Neural cell (in vitro differentiated cells): ENCODE measurements around the gene MARVELD1. TPM values are rescaled to one million over a fixed set of nuclear protein-coding genes. Genes with fewer than 3 reads are reported as not detected.

ENCODE experiments used
- H2AFZ ChIP-seq: fragments of 200-600, 300-800 bp; sonication (generic), shearing (Covaris generic); 2 replicates; pipeline ENCODE4 v1.6.0; 2014; ENCODE audit warnings: low read depth, mild to moderate bottlenecking, antibody characterized with exemption, low read length, moderate library complexity
- H3F3A ChIP-seq: fragments of 200-600 bp; shearing (Covaris generic); 2 replicates; pipeline ENCODE4 v1.6.1; 2016; ENCODE audit warnings: mild to moderate bottlenecking, moderate library complexity, mixed read lengths, antibody characterized with exemption, low read length; ENCODE audit not compliant: insufficient read depth, poor library complexity, severe bottlenecking
- H3K27ac ChIP-seq: fragments of 200-600, 300-800 bp; sonication (generic), shearing (Covaris generic); 2 replicates; pipeline ENCODE4 v1.5.1; 2014; ENCODE audit warnings: mild to moderate bottlenecking, low read length, moderate library complexity
- H3K27me3 ChIP-seq: fragments of 300-800, 200-600 bp; sonication (generic), shearing (Covaris generic); 2 replicates; pipeline ENCODE4 v1.6.0; 2014; ENCODE audit warnings: mild to moderate bottlenecking, low read depth, low read length, moderate library complexity; ENCODE audit not compliant: insufficient read depth
- H3K36me3 ChIP-seq: fragments of 300-800, 200-600 bp; sonication (generic), shearing (Covaris generic); 2 replicates; pipeline ENCODE4 v1.5.1; 2014; ENCODE audit warnings: mild to moderate bottlenecking, antibody characterized with exemption, low read length, moderate library complexity; ENCODE audit not compliant: insufficient read depth
- H3K4me2 ChIP-seq: fragments of 300-800, 200-600 bp; sonication (generic), shearing (Covaris generic); 2 replicates; pipeline ENCODE4 v1.6.0; 2014; ENCODE audit warnings: mild to moderate bottlenecking, low read length
- H3K4me3 ChIP-seq: fragments of 300-800, 200-600 bp; sonication (generic), shearing (Covaris generic); 2 replicates; pipeline ENCODE4 v1.5.1; 2014; ENCODE audit warnings: mild to moderate bottlenecking, low read length, moderate library complexity
- H3K79me2 ChIP-seq: fragments of 200-600 bp; shearing (Covaris generic); replicated peaks from 2 replicates; pipeline ENCODE4 v1.6.0; 2014; ENCODE audit warnings: mild to moderate bottlenecking, low read length, moderate library complexity; ENCODE audit not compliant: insufficient read depth
- H3K9ac ChIP-seq: fragments of 300-800, 200-600 bp; sonication (generic), shearing (Covaris generic); 2 replicates; pipeline ENCODE4 v1.6.1; 2016; ENCODE audit warnings: mild to moderate bottlenecking, low read length, mixed read lengths
- H3K9me2 ChIP-seq: fragments of 200-600 bp; shearing (Covaris generic); 2 replicates; pipeline ENCODE4 v1.6.1; 2016; ENCODE audit warnings: mild to moderate bottlenecking, low read length, mixed read lengths; ENCODE audit not compliant: insufficient read depth
- H3K9me3 ChIP-seq: fragments of 200-600, 300-800 bp; sonication (generic), shearing (Covaris generic); 2 replicates; pipeline ENCODE4 v1.6.1; 2016; ENCODE audit warnings: mild to moderate bottlenecking, mixed run types, low read length, moderate library complexity, mixed read lengths
- H4K20me1 ChIP-seq: fragments of 200-600 bp; shearing (Covaris generic); 2 replicates; pipeline ENCODE4 v1.6.1; 2016; ENCODE audit warnings: mild to moderate bottlenecking, mixed run types; ENCODE audit not compliant: insufficient read depth
- CTCF ChIP-seq: fragments of 450-650 bp; IDR thresholded peaks from 2 replicates; pipeline ENCODE4 v1.5.1; 2014; ENCODE audit warnings: antibody characterized with exemption, mild to moderate bottlenecking, moderate library complexity; ENCODE audit not compliant: poor library complexity, severe bottlenecking
- EP300 ChIP-seq: fragments of 450-650 bp; conservative IDR thresholded peaks from 2 replicates; pipeline ENCODE4 v1.6.1; 2014; ENCODE audit warnings: antibody characterized with exemption, mild to moderate bottlenecking, moderate library complexity; ENCODE audit not compliant: poor library complexity, severe bottlenecking
- EZH2 ChIP-seq: fragments of 200-600, 300-800 bp; shearing (Covaris generic), sonication (generic); IDR thresholded peaks from 2 replicates; pipeline ENCODE4 v1.6.1; 2014; ENCODE audit warnings: antibody characterized with exemption, low read length, borderline replicate concordance, mild to moderate bottlenecking; ENCODE audit not compliant: insufficient read depth, poor library complexity, severe bottlenecking
- MXI1 ChIP-seq: fragments of 450-650 bp; conservative IDR thresholded peaks from 2 replicates; pipeline ENCODE4 v1.6.1; 2014; ENCODE audit warnings: antibody characterized with exemption, mild to moderate bottlenecking; ENCODE audit not compliant: poor library complexity, severe bottlenecking
- POLR2AphosphoS5 ChIP-seq: IDR thresholded peaks from 2 replicates; pipeline ENCODE4 v1.6.1; 2012
- RAD21 ChIP-seq: fragments of 450-650 bp; conservative IDR thresholded peaks from 2 replicates; pipeline ENCODE4 v1.6.1; 2014; ENCODE audit warnings: antibody characterized with exemption, mild to moderate bottlenecking, moderate library complexity
- REST ChIP-seq: IDR thresholded peaks from 2 replicates; pipeline ENCODE4 v1.6.1; 2012; ENCODE audit warnings: borderline replicate concordance
- SMC3 ChIP-seq: fragments of 450-650 bp; conservative IDR thresholded peaks from 2 replicates; pipeline ENCODE4 v1.6.1; 2014; ENCODE audit warnings: antibody characterized with exemption, mild to moderate bottlenecking, moderate library complexity; ENCODE audit not compliant: poor library complexity
- TAF1 ChIP-seq: IDR thresholded peaks from 2 replicates; pipeline ENCODE4 v1.6.1; 2012; ENCODE audit warnings: low read depth
- polyA plus RNA-seq: library from polyadenylated mRNA; depleted of rRNA; stranded (reverse); fragments of >200 nt; gene quantifications from 2 replicates; pipeline ENCODE4 v1.2.3, GENCODE V29; 2014

Gene MARVELD1
- polyA plus RNA-seq, 1 donor from 2014 or later, result 2.3 TPM

GRCh38 chr10:97763947-97764346, 50.4 kb downstream of the MARVELD1 start:
- Histone ChIP-seq H3K4me2 (no peak overlapping the region), H3K27ac (no peak overlapping the region), H3K79me2 (no peaks in the 10 kb centered on the region), H3K36me3 (no peaks in the 10 kb centered on the region), H4K20me1 (no peaks in the 10 kb centered on the region), H3K9me3 (no peaks in the 10 kb centered on the region), H2AFZ (no peak overlapping the region), H3F3A (no peaks in the 10 kb centered on the region), H3K9ac (no peak overlapping the region), H3K9me2 (no peaks in the 10 kb centered on the region), H3K27me3 (peaks cover 3% of the 10 kb centered on the region), H3K4me3 (no peak overlapping the region)
- TF ChIP-seq TAF1 (no peak), RAD21 (no peak), EZH2 (no peak), POLR2AphosphoS5 (no peak), MXI1 (no peak), REST (no peak), EP300 (no peak), CTCF (no peak), SMC3 (no peak)

- Histone ChIP-seq H4K20me1 (no peaks in the 10 kb centered on the region), H3K9ac (no peak overlapping the region), H3K9me3 (no peaks in the 10 kb centered on the region), H3K27ac (no peak overlapping the region), H3K4me3 (no peak overlapping the region), H3K36me3 (no peaks in the 10 kb centered on the region), H3K4me2 (no peak overlapping the region), H3F3A (no peaks in the 10 kb centered on the region), H2AFZ (no peak overlapping the region), H3K9me2 (no peaks in the 10 kb centered on the region), H3K27me3 (peaks cover 9% of the 10 kb centered on the region), H3K79me2 (no peaks in the 10 kb centered on the region)
- no peak for TF ChIP-seq REST
- no peak for TF ChIP-seq POLR2AphosphoS5
- TF ChIP-seq TAF1, result no peak
- TF ChIP-seq SMC3, result no peak
- no peak for TF ChIP-seq MXI1
- TF ChIP-seq EP300, result no peak
- no peak for TF ChIP-seq RAD21
- no peak for TF ChIP-seq EZH2
- no peak for TF ChIP-seq CTCF
Measured at GRCh38 chr10:97764519-97764931, 51.0 kb downstream of the MARVELD1 start.
